Suprapubic skin (tissue), 4 donors: ENCODE data around the gene TBC1D9. TPM values are rescaled to one million over a fixed set of nuclear protein-coding genes. Genes with fewer than 3 reads are reported as not detected.
A peak's percentile ranks its signal among the peaks of the same experiment; 100 is the strongest.

Source experiments
- DNase-seq, 2 donors: peaks; one replicate each; pipeline ENCODE4 v3.0.0-alpha.2; 2019; ENCODE audit warnings: low spot score in 2 of 2
- H3K27ac ChIP-seq: fragments of 200-600 bp; sonication (generic); one replicate; pipeline ENCODE4 v1.5.1; 2019
- H3K27me3 ChIP-seq: fragments of 200-600 bp; sonication (generic); one replicate; pipeline ENCODE4 v1.5.1; 2019
- H3K36me3 ChIP-seq: fragments of 200-600 bp; sonication (generic); one replicate; pipeline ENCODE4 v1.5.1; 2019
- H3K4me1 ChIP-seq: fragments of 200-600 bp; sonication (generic); one replicate; pipeline ENCODE4 v1.5.1; 2019
- H3K4me3 ChIP-seq: fragments of 200-600 bp; sonication (generic); one replicate; pipeline ENCODE4 v1.5.1; 2019; ENCODE audit warnings: mild to moderate bottlenecking
- H3K9me3 ChIP-seq: fragments of 200-600 bp; sonication (generic); one replicate; pipeline ENCODE4 v1.5.1; 2019
- EP300 ChIP-seq: sonication (generic); formaldehyde crosslinking; IDR thresholded peaks from one replicate; pipeline ENCODE4 v1.6.1; 2017; ENCODE audit warnings: antibody characterized with exemption
- POLR2A ChIP-seq, 2 donors: fragments of 450-650 bp; IDR thresholded peaks; one replicate each; pipeline ENCODE4 v1.6.1; 2017; ENCODE audit warnings: antibody characterized with exemption in 2 of 2, mild to moderate bottlenecking in 2 of 2, moderate library complexity in 2 of 2
- POLR2AphosphoS5 ChIP-seq, 3 donors: sonication (generic); formaldehyde crosslinking; IDR thresholded peaks; one replicate each; pipeline ENCODE4 v1.6.1; 2017; ENCODE audit warnings: antibody characterized with exemption in 3 of 3
- WGBS: methylation state at CpG from one replicate; pipeline ENCODE4 v1.1.5; 2018; 5-methylcytosine and 5-hydroxymethylcytosine counted together
- total RNA-seq, 4 donors: library from RNA; depleted of rRNA; stranded (reverse); fragments of >200 nt; gene quantifications; one replicate each; pipeline ENCODE4 v1.1.0, GENCODE V29; 2016
- TF ChIP-seq, protein P1 (sequence below), 2 donors: fragments of 200-600 bp in 1 of 2; fragments of 450-650 bp in 1 of 2; sonication (generic) in 1 of 2; IDR thresholded peaks; one replicate each; pipeline ENCODE4 v1.5.1; 2016 to 2019; ENCODE audit warnings: antibody characterized with exemption in 2 of 2, mild to moderate bottlenecking in 1 of 2, moderate library complexity in 1 of 2

TBC1D9 gene
- total RNA-seq, 4 donors from 2014 or later: 5.7 to 9.8 (median 8.9) TPM

DNA sequence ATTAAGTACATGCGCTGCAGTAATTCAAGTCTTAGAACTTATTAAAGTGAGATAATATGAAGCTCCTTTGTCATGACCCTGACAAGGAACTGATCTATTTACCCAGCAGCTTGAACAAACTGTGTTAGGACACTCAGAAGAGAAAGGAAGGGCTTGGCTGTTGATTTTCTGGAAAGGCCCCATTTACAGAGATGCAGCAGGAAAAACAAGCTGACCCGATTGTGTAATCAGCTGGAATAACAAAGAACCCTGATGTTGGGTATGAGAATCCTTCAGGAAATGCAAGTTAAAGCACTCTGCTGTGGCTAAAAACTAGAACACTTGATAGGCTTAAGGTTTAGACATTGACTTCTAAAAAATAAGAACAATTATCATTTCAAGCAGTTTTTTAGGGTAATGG lies 64.8 kb downstream of the TBC1D9 start:
- Histone ChIP-seq H3K4me1 (peaks cover 9% of the 10 kb centered on the region), H3K27me3 (no peaks in the 10 kb centered on the region), H3K9me3 (no peaks in the 10 kb centered on the region), H3K4me3 (no peak overlapping the region), H3K36me3 (no peaks in the 10 kb centered on the region), H3K27ac (peak overlapping the region; percentile 5)
- no peak for DNase-seq
- 58% methylated on average over 2 of the region's 2 CpGs for WGBS
- TF ChIP-seq EP300: no peak
- TF ChIP-seq, protein P1, sequence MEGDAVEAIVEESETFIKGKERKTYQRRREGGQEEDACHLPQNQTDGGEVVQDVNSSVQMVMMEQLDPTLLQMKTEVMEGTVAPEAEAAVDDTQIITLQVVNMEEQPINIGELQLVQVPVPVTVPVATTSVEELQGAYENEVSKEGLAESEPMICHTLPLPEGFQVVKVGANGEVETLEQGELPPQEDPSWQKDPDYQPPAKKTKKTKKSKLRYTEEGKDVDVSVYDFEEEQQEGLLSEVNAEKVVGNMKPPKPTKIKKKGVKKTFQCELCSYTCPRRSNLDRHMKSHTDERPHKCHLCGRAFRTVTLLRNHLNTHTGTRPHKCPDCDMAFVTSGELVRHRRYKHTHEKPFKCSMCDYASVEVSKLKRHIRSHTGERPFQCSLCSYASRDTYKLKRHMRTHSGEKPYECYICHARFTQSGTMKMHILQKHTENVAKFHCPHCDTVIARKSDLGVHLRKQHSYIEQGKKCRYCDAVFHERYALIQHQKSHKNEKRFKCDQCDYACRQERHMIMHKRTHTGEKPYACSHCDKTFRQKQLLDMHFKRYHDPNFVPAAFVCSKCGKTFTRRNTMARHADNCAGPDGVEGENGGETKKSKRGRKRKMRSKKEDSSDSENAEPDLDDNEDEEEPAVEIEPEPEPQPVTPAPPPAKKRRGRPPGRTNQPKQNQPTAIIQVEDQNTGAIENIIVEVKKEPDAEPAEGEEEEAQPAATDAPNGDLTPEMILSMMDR (IDR thresholded peaks at IDR 0.05): no peak
- TF ChIP-seq POLR2A (IDR thresholded peaks at IDR 0.05): no peak
- no peak for TF ChIP-seq POLR2AphosphoS5 (IDR thresholded peaks at IDR 0.05)

DNA sequence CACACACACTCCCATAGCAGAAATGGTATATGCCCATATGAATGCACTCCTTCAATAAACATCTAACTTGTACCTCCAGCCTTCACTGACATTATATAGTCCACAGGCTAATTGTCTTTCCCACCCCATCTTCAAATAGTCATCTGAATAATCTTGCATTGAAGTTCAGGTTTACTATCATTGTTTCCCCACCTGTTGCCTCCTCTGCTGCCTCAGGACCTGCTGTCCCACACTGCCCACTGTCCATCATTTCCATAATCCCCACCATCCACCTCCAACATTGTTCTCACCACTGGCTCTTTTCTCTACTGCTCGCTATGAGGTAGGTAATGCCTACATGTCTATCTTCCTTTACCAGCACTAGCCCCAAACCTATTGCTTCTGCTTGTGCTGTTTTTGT lies 66.1 kb downstream of the TBC1D9 start:
- no peaks in the 10 kb centered on the region for H3K27me3 ChIP-seq
- no peaks in the 10 kb centered on the region for H3K9me3 ChIP-seq
- H3K4me3 ChIP-seq: no peak overlapping the region
- H3K4me1 ChIP-seq: peaks cover 9% of the 10 kb centered on the region
- TF ChIP-seq POLR2A (IDR thresholded peaks at IDR 0.05) (no peak), EP300 (no peak), POLR2AphosphoS5 (IDR thresholded peaks at IDR 0.05) (no peak)
- TF ChIP-seq, protein P1 (IDR thresholded peaks at IDR 0.05): no peak
- H3K36me3 ChIP-seq: no peaks in the 10 kb centered on the region
- no peak overlapping the region for H3K27ac ChIP-seq
- 100% methylated on average over 1 of the region's 1 CpG for WGBS
- DNase-seq: no peak

- H3K9me3 ChIP-seq: no peaks in the 10 kb centered on the region
- TF ChIP-seq EP300: no peak
- TF ChIP-seq POLR2A (IDR thresholded peaks at IDR 0.05): no peak
- TF ChIP-seq POLR2AphosphoS5 (IDR thresholded peaks at IDR 0.05): no peak
- TF ChIP-seq, protein P1 (IDR thresholded peaks at IDR 0.05): no peak
- WGBS: 94% methylated on average over 3 of the region's 3 CpGs
- H3K27ac ChIP-seq: no peak overlapping the region
- no peak overlapping the region for H3K4me3 ChIP-seq
- no peaks in the 10 kb centered on the region for H3K27me3 ChIP-seq
- no peak for DNase-seq
- H3K36me3 ChIP-seq: no peaks in the 10 kb centered on the region
- peaks cover 9% of the 10 kb centered on the region for H3K4me1 ChIP-seq
These were observed 66.6 kb downstream of the TBC1D9 start for GRCh38 chr4:140689623-140690022.

DNA sequence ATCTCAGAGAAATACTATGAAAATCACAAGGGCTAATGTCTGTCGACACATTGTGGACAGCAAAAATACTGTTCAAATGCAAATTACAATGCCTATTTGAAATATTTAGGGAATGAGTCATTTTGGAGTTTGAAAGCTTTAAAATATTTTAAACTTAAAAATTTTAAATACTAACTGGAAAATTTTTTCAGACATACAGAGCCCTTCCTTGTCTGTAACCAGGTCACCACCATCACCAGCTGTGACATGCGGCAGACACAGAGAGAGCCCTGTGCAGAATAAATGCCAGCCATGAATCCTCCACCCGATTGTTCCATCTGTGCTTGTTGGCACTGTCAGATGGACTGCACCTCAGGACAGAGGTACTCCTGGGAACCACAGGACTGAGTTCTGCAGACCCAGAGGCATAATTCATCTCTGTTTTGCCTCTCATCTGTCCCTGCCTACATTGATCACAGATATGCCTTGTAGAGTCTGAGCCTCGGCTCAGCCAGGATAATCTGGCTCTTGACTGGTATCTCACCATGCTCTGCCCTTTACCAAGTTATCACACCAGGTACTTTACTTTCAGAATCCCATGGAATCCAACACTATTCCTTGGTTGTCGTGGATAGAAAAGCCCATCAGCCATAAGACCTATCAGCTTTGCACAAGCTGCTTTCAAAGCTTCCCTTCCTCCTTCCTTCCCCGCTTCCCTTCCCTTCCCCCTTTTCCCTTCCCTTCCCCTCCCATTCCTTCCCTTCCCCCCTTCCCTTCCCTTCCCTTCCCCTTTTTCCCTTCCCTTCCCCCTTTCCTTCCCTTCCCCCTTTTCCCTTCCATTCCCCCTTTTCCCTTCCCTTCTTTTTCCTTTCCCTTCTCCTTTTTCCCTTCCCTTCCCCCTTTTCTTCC lies 67.2 kb downstream of the TBC1D9 start:
- H3K9me3 ChIP-seq: no peaks in the 10 kb centered on the region
- no peaks in the 10 kb centered on the region for H3K27me3 ChIP-seq
- H3K27ac ChIP-seq: no peak overlapping the region
- no peak overlapping the region for H3K4me3 ChIP-seq
- DNase-seq: no peak
- no peak for TF ChIP-seq POLR2AphosphoS5 (IDR thresholded peaks at IDR 0.05)
- TF ChIP-seq POLR2A (IDR thresholded peaks at IDR 0.05): no peak
- WGBS: 72% methylated on average over 6 of the region's 6 CpGs
- peaks cover 9% of the 10 kb centered on the region for H3K4me1 ChIP-seq
- no peaks in the 10 kb centered on the region for H3K36me3 ChIP-seq

DNA sequence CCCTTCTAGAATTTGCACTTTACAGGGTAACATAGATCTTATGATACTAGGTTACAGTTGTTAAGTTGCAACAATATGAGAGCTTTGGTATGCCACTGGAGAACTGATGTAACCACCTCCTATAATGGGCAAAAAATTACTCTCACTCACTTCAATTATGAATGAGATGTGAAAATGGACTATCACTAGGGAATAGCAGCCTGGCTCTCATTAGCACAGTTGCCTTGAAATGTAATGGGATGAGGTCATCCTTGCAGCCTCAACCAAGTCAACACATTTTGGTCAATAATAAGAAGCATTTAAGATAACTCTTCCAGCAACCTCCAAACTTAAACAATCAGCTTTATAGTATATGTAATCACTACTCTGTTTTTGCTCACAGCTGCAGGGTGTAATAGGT lies 69.4 kb downstream of the TBC1D9 start:
- H3K4me3 ChIP-seq: no peak overlapping the region
- no peaks in the 10 kb centered on the region for H3K27me3 ChIP-seq
- H3K4me1 ChIP-seq: peaks cover 9% of the 10 kb centered on the region
- H3K36me3 ChIP-seq: no peaks in the 10 kb centered on the region
- no peak overlapping the region for H3K27ac ChIP-seq
- TF ChIP-seq, protein P1 (IDR thresholded peaks at IDR 0.05): no peak
- no peak for TF ChIP-seq POLR2AphosphoS5 (IDR thresholded peaks at IDR 0.05)
- no peak for TF ChIP-seq POLR2A (IDR thresholded peaks at IDR 0.05)
- no peak for TF ChIP-seq EP300
- H3K9me3 ChIP-seq: no peaks in the 10 kb centered on the region
- no peak for DNase-seq
